ENCODE measurements around the gene POU4F3. TPM values are rescaled to one million over a fixed set of nuclear protein-coding genes. Genes with fewer than 3 reads are reported as not detected.

POU4F3 gene
- total RNA-seq, 3 donors from 2014 or later: 0.15 TPM; not detected in 2

GRCh38 chr5:146357126-146357525, 18.5 kb downstream of the POU4F3 start:
- H3K4me1 ChIP-seq: no peaks in the 10 kb centered on the region
- intact Hi-C loops (cut with DNase I; ENCODE audit: low total_unique reads): no loop called here
- no peaks in the 10 kb centered on the region for H3K27me3 ChIP-seq
- no peak overlapping the region for H3K27ac ChIP-seq
- no peak overlapping the region for H3K4me3 ChIP-seq
- no peaks in the 10 kb centered on the region for H3K36me3 ChIP-seq
- TF ChIP-seq POLR2A (IDR thresholded peaks at IDR 0.05) (no peak), CTCF (IDR thresholded peaks at IDR 0.05) (no peak), POLR2AphosphoS5 (IDR thresholded peaks at IDR 0.05) (no peak)
- no peak for DNase-seq (ENCODE audit: low spot score in 2 of 2)
- no peaks in the 10 kb centered on the region for H3K9me3 ChIP-seq

GRCh38 chr5:146359836-146360235, 21.2 kb downstream of the POU4F3 start:
- no peaks in the 10 kb centered on the region for H3K4me1 ChIP-seq
- H3K27ac ChIP-seq: no peak overlapping the region
- H3K9me3 ChIP-seq: no peaks in the 10 kb centered on the region
- H3K27me3 ChIP-seq: no peaks in the 10 kb centered on the region
- TF ChIP-seq POLR2AphosphoS5 (IDR thresholded peaks at IDR 0.05) (no peak), POLR2A (IDR thresholded peaks at IDR 0.05) (no peak), CTCF (IDR thresholded peaks at IDR 0.05) (no peak)
- H3K36me3 ChIP-seq: no peaks in the 10 kb centered on the region
- no peak overlapping the region for H3K4me3 ChIP-seq
- DNase-seq (ENCODE audit: low spot score in 2 of 2): no peak
- intact Hi-C loops (cut with DNase I; ENCODE audit: low total_unique reads): no loop called here

GRCh38 chr5:146363161-146363874, 24.7 kb downstream of the POU4F3 start:
- H3K4me3 ChIP-seq: no peak overlapping the region
- intact Hi-C loops (cut with DNase I; ENCODE audit: low total_unique reads): no loop called here
- H3K27ac ChIP-seq: no peak overlapping the region
- DNase-seq (ENCODE audit: low spot score in 2 of 2): no peak
- H3K9me3 ChIP-seq: no peaks in the 10 kb centered on the region
- H3K36me3 ChIP-seq: no peaks in the 10 kb centered on the region
- no peaks in the 10 kb centered on the region for H3K27me3 ChIP-seq
- TF ChIP-seq POLR2AphosphoS5 (IDR thresholded peaks at IDR 0.05) (no peak), CTCF (IDR thresholded peaks at IDR 0.05) (no peak), POLR2A (IDR thresholded peaks at IDR 0.05) (no peak)
- no peaks in the 10 kb centered on the region for H3K4me1 ChIP-seq

- H3K27ac ChIP-seq: no peak overlapping the region
- DNase-seq (ENCODE audit: low spot score in 2 of 2): no peak
- no peaks in the 10 kb centered on the region for H3K27me3 ChIP-seq
- intact Hi-C loops (cut with DNase I; ENCODE audit: low total_unique reads): no loop called here
- H3K4me3 ChIP-seq: no peak overlapping the region
- no peaks in the 10 kb centered on the region for H3K9me3 ChIP-seq
- no peaks in the 10 kb centered on the region for H3K4me1 ChIP-seq
- H3K36me3 ChIP-seq: no peaks in the 10 kb centered on the region
- no peak for TF ChIP-seq POLR2A (IDR thresholded peaks at IDR 0.05)
- no peak for TF ChIP-seq CTCF (IDR thresholded peaks at IDR 0.05)
- TF ChIP-seq POLR2AphosphoS5 (IDR thresholded peaks at IDR 0.05): no peak
Observed at GRCh38 chr5:146365618-146366017, 27.0 kb downstream of the POU4F3 start.

GRCh38 chr5:146366904-146367303, 28.3 kb downstream of the POU4F3 start:
- H3K9me3 ChIP-seq: no peaks in the 10 kb centered on the region
- H3K4me3 ChIP-seq: no peak overlapping the region
- TF ChIP-seq POLR2A (IDR thresholded peaks at IDR 0.05) (no peak), POLR2AphosphoS5 (IDR thresholded peaks at IDR 0.05) (no peak), CTCF (IDR thresholded peaks at IDR 0.05) (no peak)
- H3K27me3 ChIP-seq: no peaks in the 10 kb centered on the region
- no peaks in the 10 kb centered on the region for H3K4me1 ChIP-seq
- DNase-seq (ENCODE audit: low spot score in 2 of 2): no peak
- intact Hi-C loops (cut with DNase I; ENCODE audit: low total_unique reads): no loop called here
- no peak overlapping the region for H3K27ac ChIP-seq
- H3K36me3 ChIP-seq: no peaks in the 10 kb centered on the region
